ENCODE data around the gene HMCN2.

- TF ChIP-seq POLR2A (IDR thresholded peaks at IDR 0.05) = no peak
- TF ChIP-seq CTCF (IDR thresholded peaks at IDR 0.05) = no peak
- TF ChIP-seq POLR2AphosphoS5 (IDR thresholded peaks at IDR 0.05) = no peak
These were observed 23.5 kb downstream of the HMCN2 start for GRCh38 chr9:130288926-130289690.

All from prostate gland (tissue), 2 donors.